Astrocyte of the cerebellum (primary cell): ENCODE measurements around the gene MTIF3.

Source experiments
- DNase-seq: peaks from one replicate; pipeline ENCODE4 v3.0.0-alpha.2; 2011; ENCODE audit warnings: low read depth
- H3K4me3 ChIP-seq: 2 replicates; pipeline ENCODE4 v1.5.1; 2011; ENCODE audit warnings: mild to moderate bottlenecking, low read depth, low read length, moderate library complexity
- CTCF ChIP-seq: IDR thresholded peaks from 2 replicates; pipeline ENCODE4 v1.5.1; 2012; ENCODE audit warnings: low read length, low read depth, moderate library complexity, mild to moderate bottlenecking; ENCODE audit errors: missing control alignments
- in situ Hi-C: cut with HindIII; loops from 2 replicates; pipeline ENCODE4 v1.10.0; 2017; ENCODE audit warnings: low sequenced_read_pairs

MTIF3 gene

GRCh38 chr13:27423333-27423732 lies 27.0 kb downstream of the MTIF3 start:
- TF ChIP-seq CTCF = no peak
- H3K4me3 ChIP-seq = no peak overlapping the region
- in situ Hi-C loops = no loop called here
- no peak for DNase-seq

GRCh38 chr13:27421101-27421871 lies 29.1 kb downstream of the MTIF3 start:
- H3K4me3 ChIP-seq = no peak overlapping the region
- TF ChIP-seq CTCF = no peak
- in situ Hi-C loops = no loop called here
- no peak for DNase-seq

GRCh38 chr13:27419328-27419727 lies 31.0 kb downstream of the MTIF3 start:
- TF ChIP-seq CTCF = no peak
- no peak overlapping the region for H3K4me3 ChIP-seq
- in situ Hi-C loops = no loop called here
- no peak for DNase-seq

- no peak for DNase-seq
Measured at GRCh38 chr13:27415116-27415515, 35.2 kb downstream of the MTIF3 start.

GRCh38 chr13:27411341-27411740 lies 39.0 kb downstream of the MTIF3 start:
- no peak for TF ChIP-seq CTCF
- no peak overlapping the region for H3K4me3 ChIP-seq
- no peak for DNase-seq
- in situ Hi-C loops = no loop called here

More at GRCh38 chr13:27415116-27415515, 35.2 kb downstream of the MTIF3 start:
- H3K4me3 ChIP-seq = no peak overlapping the region
- no peak for TF ChIP-seq CTCF
- in situ Hi-C loops = no loop called here

- in situ Hi-C loops = no loop called here
Measured at GRCh38 chr13:27409013-27409412, 41.4 kb downstream of the MTIF3 start.

More at GRCh38 chr13:27409013-27409412, 41.4 kb downstream of the MTIF3 start:
- H3K4me3 ChIP-seq = no peak overlapping the region
- DNase-seq = no peak
- TF ChIP-seq CTCF = no peak
